ENCODE measurements around the gene ERVH48-1.

DNA sequence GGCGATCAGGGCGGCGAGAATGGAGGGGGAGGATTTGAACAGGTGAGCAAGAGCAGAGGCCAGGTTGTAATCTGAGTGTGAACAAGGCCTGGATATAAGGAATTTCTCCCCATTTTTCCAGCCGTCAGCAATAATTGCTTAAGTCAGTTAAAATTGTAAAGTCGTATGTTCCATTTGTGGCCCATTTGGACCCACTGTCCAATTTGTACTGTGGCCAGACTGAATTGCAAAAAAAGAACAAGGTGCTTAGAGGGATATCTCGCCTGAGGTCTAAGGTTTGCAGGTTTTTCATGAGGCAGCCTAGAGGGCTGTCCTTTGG is 1.0 kb downstream of the ERVH48-1 start:
- TF ChIP-seq, protein P1, sequence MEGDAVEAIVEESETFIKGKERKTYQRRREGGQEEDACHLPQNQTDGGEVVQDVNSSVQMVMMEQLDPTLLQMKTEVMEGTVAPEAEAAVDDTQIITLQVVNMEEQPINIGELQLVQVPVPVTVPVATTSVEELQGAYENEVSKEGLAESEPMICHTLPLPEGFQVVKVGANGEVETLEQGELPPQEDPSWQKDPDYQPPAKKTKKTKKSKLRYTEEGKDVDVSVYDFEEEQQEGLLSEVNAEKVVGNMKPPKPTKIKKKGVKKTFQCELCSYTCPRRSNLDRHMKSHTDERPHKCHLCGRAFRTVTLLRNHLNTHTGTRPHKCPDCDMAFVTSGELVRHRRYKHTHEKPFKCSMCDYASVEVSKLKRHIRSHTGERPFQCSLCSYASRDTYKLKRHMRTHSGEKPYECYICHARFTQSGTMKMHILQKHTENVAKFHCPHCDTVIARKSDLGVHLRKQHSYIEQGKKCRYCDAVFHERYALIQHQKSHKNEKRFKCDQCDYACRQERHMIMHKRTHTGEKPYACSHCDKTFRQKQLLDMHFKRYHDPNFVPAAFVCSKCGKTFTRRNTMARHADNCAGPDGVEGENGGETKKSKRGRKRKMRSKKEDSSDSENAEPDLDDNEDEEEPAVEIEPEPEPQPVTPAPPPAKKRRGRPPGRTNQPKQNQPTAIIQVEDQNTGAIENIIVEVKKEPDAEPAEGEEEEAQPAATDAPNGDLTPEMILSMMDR (IDR thresholded peaks at IDR 0.05; ENCODE audit: poor library complexity), result no peak
- no peak for TF ChIP-seq EZH2phosphoT487 (IDR thresholded peaks at IDR 0.05; ENCODE audit: low read depth, severe bottlenecking, unreplicated experiment)

Measured in hepatocyte (in vitro differentiated cells).